Measurements from ENCODE around the gene CCBE1.
"Not testable (repeated sequence)": the region's sequence is repeated elsewhere in the genome, so short reads cannot be mapped to it uniquely, and the experiment has no call there.

The CCBE1 gene

DNA sequence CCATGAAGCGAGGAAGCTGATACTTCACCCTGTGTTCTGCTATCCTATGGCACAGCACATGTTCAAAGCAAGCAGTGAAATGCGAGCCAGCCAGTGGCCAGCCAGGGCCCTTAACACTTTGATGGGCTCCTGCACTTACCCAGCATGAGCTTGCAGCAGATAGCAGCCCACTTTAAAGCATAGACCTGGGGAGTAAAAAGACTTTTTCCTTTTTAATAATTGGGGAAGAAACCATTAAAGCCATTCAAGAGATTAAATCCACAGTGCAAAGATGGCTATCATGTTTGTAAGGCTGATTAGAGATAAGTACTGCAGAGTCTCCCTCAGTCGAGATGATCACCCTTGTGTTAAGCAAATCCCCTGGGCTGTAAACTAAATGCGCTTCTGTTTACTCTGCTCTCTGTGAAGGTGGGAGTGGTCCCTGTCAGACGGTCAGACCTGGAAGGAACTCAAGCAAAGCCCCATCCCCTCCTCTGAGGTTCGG, 15.7 kb downstream of the CCBE1 start:
- no peak for DNase-seq (ENCODE audit: low read depth)

DNA sequence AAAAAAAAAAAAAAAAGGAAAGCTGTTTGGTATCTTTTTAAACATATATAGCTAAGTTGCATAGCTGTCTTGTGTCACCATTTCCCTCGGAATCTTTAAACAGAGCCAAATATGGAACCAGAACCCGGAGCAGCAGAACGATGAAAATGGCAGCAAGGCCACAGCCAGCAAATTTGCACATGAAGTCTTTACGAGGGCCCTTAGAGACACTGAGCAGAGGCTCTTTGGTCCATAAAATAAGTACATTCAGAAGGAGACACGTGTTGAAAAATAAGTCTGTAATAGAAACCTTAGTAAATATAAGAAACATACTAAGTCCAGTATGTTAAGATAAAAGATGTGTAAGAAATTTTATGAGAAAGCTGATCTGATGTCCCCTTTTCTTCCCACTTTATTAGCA, 16.2 kb downstream of the CCBE1 start:
- DNase-seq (ENCODE audit: low read depth) = no peak

DNA sequence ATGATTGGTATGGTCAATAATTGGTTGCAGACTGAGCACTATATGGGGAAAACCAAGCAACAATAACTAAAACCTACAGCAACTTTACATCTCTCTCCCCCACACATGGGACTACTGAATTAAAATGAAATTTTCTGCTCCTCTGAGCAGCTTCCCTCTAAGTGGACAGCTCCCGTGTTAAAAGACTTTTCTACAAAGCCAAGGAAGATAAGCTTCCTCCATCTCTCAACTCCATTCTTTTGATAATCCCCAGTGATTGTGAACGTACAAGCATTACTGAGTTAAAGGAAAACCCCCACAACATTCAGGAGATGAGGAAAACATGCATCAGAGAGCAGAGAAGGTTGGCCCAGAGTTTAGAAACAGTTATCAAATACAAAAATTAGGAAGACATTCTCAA, 21.9 kb downstream of the CCBE1 start:
- DNase-seq (ENCODE audit: low read depth) = no peak

DNA sequence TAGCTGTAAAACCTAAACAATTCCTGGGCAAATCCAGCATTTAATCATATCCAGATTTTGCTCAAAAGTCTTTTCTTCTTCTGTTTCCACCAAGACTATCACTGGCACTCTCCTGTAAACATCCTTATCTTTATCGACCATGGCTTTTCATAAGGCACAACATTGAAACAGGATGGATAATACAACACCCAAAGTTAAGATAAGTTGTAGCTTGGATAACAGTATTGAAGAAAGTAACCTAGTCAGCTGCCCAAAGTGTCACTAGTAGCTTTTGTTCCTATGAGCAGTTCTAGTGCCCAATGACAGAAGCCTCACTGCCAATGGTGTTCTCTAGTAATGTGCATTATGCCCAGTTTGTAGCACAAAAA, 22.3 kb downstream of the CCBE1 start:
- DNase-seq (ENCODE audit: low read depth) = no peak

DNA sequence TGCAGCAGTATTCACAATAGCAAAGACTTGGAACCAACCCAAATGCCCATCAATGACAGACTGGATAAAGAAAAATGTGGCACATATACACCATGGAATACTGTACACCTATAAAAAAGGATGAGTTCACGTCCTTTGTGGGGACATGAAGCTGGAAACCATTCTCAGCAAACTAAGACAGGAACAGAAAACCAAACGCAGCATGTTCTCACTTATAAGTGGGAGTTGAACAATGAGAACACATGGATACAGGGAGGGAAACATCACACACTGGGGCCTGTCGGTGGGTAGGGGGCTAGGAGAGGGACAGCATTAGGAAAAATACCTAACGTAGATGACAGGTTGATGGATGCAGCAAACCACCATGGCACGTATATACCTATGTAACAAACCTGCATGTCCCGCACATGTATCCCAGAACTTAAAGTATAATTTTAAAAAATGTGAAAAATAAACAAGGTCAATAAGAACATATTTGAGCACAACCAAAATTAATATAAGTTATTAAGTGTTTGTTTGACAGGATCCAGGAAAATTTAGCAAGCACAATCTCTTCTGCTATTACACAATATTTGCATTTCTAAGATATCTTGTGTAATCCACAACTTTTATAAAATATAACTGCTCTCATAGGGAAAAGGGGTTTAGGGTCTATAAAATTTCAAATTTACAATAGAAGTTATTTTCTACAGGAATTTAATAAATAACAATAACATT, 22.9 kb downstream of the CCBE1 start:
- no peak for DNase-seq (ENCODE audit: low read depth)

DNA sequence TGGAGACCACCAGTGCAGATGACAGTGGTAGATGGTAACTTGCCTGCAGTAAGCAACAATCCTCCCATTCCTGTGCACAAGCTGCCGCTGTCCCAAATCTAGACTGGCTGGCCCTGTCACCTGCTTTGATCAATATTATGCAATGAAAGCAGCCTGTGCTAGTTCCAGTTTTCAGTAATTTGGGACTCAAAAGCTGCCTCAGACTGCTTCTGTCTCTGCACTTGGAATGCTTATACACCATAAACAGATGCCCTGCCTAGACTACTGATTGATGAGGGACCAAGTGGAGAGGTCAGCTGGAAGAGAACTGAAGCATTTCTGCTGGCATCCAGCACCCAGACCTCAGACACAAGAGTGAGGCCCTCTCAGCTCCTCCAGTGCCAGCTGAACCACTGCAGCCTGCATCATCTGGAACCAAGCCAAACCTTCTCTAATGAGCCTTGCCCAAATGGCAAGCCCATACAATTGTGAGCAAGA, 24.9 kb downstream of the CCBE1 start:
- no peak for DNase-seq (ENCODE audit: low read depth)

DNA sequence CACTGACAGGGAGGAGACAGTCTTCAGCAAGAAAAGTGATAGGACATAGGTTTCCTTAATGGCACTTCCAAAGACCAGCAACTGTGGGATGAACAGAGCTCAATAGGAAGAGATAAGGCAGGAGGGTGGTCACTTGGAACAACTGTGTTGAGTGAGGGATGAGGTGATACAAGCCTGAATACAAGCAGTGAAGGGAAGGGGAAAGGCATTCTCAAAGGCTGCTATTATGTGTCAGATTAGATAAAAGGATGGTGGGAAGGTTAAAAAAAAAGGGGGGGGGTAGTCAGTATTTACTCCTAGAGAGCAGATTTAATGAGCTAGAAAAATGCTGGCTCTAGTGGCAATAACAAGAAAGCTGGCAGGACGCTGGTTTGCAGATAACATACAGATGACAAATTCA, 25.7 kb downstream of the CCBE1 start:
- no peak for DNase-seq (ENCODE audit: low read depth)

DNA sequence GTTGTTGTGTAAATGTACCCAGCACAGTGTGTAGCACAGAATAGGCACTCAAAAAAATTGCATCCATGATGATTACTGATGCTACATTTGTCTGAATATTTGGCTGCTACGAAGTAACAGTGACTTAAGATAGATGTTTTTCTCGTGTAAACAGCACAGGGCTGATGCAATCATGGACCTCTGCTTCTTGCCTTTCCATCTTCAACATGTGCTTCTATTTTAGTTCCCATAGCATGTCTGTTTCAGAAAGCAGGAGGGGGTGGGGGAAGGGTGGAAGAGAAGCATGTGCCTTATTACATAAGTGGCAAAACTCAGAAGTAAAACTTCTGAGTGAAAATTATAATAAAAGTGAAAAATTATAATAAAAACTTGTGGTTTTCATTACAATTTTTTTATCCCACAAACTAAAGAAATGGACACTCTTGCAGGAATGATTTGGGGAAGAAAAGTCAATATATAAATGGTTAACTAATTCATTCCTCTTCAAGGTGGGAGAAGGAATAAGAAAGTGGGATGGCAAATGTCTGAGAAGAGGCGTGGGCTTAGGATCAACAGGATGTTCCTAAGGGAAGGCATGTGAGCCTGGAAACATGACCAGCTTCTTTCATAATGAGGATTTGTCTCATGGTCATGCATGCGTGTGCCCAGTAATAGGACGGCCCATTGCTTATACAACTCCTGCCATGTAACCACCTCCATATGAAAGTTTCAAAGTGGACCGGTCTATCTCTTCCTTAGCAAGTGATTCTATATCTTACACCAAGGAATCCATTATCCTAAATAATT, 27.2 kb downstream of the CCBE1 start:
- DNase-seq (ENCODE audit: low read depth) = no peak

DNA sequence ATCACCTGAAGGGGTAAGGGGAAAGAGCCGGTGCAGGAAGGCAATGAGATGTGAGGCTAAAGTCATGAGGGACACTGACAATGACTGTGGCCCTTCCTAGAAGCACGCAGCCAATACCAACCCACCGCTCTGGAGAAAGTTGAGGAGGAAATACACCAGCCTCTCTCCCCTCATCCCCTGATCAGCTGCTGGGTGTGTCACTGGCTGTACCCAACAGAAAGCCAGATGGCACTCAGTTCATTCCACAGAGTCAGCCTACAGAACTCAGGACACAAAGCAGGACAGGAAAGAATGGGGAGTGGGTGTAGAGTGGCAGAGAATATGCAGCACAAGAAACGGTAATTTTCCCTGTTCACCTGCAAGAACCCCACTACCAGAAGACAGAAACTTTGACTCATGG, 29.7 kb downstream of the CCBE1 start:
- DNase-seq (ENCODE audit: low read depth) = no peak

DNA sequence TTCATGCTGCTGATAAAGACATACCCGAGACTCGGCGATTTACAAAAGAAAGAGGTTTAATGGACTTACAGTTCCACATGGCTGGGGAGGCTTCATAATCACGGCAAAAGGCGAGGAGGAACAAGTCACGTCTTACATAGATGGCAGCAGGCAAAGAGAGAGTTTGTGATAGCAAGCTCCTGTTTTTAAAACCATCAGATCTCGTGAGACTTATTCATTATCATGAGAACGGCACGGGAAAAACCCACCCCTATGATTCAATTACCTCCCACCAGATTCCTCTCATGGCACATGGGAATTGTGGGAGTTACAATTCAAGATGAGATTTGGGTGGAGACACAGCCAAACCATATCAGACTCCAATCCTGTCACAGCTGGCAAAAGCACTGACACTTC, 31.2 kb downstream of the CCBE1 start:
- DNase-seq (ENCODE audit: low read depth) = not testable (repeated sequence)

DNA sequence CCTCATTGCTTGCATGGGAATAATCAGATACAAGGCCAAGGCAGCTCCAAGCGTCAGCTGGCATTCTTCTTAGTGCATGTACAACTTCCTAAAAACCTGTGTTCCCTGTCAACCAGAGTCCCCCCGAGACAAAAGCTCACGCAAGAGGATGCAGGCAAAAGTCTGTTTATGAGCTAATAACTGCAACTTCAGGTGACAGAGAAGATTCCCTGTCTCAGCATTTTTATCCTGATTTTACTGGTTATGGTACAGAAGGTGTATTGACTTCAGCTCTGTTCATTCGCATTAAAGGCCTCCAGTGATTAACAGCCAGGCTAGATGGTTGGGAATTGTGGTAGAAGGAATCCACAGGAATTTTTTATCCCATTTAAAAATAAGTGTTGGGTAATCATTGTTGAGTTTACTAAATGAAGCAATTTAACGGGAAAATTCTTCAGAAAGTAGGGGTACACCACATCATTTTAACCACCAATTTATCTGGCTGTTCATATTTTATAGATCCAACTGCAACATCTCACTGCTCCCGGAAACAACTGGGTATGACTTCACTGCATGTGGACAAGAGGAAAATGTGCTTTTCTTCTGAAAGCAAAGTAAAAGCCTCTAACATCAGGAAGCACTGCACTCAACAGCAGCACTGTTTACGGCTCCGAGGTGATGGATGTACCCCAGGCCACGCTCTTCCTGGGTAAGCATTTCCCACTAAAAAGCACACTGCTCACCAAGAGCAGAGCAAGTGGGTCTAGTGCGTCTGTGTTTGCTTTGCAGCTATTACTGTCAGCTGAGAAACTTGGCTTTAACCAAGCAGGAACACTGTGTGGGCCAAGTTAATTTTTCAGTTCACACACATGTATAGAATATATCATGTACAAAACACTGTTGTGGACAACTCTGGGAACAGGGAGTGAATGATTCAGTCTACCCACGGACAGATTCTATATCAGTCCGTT, 31.9 kb downstream of the CCBE1 start:
- no peak for DNase-seq (ENCODE audit: low read depth)

DNA sequence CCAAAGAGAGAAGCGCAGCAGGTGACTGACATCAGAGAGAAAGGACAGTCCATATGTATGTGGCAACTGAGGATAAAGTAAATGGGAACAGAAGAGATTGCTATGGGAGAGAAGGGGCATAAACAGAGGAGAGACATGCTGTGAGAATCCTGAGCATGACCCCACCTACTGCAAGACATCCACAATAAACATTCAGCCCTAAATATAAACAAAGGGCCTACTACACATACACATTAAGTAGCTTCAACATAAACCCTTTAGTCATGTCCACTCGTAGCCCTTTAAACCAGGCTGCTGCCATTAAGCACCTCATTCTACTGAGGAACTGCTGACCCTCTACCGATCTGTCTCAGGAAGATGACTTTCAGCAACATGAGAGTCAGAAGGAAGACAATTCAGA, 32.9 kb downstream of the CCBE1 start:
- peak; percentile 51 for DNase-seq (ENCODE audit: low read depth)

DNA sequence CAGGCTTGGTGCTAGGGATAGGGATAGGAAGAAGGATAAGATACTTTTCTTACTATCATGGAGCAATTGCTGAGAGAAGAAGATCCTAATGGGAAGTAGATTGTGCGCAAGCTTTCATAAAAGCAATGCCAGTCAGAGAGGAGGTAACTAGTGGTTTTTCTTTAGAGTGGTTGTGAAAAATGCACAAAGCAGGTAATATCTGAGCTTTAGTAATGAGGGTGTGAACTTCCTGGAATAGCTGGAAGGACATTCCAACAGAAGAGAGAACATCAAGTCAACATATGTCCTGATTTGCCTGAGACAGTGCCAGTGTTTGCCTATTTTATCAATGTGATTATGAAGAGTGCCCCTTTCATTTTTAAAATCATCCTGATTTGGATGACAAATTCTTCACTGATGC, 34.1 kb downstream of the CCBE1 start:
- no peak for DNase-seq (ENCODE audit: low read depth)

DNA sequence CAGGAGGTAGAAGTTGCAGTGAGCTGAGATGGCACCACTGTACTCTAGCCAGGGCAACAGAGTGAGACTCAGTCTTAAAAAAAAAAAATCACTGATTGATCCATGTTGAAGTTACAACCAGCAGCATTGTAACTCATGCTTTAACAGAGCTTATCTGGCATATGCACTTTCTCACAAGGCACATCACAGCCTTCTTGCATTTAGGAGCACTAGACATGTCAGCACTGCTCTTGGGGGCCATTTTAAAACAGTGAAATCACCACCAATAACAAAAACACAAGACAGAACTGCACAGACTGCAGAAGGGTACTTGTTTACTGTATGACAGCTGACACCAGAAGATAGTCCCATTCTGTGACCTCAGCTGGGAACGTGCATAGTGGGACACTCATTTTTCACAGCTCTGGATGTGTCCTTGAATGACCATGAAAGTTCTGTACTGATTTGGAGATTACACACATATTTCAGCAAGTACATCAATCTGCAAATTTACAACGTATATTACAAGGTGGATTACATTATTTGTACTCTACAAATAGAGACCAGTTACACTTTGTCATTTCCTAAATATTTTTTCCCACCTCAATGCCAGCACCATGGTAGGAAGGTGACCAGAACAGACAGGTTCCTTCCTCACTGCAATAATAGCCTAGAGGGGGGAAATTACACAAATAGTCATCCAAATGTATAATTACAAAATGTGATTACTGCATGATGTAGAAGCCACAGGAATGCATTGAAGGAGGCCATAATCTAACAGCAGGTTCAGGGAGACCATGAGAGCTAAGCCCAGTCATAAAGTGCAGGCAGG, 35.1 kb downstream of the CCBE1 start:
- DNase-seq (ENCODE audit: low read depth) = peak; percentile 78

DNA sequence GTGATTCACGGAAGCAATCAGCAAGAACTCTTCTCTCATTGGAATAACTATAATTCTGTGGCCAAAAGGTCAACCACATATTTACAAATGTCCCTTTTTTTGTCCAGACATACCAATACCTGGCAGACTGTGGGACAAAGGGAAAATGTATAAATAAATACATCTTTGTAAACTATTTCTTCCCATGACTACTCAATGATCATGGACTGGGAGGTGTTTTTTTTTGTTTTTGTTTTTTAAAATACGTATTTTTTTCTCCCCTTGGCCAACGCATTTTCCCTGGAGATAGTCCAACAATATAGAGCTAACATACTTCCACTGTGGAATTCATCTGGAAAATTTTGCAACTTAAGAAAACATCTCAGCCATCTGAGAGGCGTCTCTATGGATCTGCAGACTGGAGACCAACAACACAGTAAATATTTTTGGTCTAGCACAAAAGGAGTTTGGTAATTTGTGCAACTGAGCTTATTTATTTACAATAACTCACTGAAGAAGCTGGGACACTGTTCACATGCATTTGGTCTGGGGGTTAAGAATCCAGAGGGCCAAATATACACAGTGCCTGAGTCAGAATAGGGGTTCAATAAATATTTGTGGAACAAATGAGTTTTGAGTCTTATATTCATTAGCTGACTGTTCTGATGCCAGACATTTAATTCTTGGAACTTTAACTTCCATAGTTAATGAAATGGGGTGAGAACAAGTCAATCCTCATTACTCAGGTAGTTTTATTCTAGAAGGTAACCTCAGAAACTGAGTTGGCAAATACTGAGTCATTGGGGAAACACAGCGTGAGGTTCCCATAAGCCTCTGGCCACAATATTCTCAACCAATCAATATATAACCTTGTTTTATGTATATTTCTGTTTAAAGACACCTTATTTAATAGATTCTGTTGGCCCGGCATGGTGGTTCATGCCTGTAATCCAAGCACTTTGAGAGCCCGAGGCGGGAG, 36.2 kb downstream of the CCBE1 start:
- DNase-seq (ENCODE audit: low read depth) = no peak

DNA sequence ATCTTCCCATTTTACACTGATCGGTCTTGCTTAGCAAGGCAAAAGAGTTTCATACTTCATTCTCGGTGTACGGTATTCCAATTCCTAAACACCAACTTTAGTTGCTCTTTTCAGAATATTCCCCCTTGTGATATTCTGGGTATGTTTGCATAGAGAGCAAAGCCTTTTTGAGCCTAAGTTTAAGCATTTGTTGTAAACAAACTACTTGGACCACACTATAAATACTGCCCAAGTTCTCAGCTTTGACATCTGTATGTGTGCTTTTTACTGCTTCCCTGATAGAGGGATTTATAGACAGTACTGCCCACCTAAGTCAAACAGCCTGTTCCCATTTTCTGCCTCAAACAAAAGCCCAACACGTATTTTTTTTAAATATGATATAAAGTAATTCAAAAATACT, 36.9 kb downstream of the CCBE1 start:
- no peak for DNase-seq (ENCODE audit: low read depth)

DNA sequence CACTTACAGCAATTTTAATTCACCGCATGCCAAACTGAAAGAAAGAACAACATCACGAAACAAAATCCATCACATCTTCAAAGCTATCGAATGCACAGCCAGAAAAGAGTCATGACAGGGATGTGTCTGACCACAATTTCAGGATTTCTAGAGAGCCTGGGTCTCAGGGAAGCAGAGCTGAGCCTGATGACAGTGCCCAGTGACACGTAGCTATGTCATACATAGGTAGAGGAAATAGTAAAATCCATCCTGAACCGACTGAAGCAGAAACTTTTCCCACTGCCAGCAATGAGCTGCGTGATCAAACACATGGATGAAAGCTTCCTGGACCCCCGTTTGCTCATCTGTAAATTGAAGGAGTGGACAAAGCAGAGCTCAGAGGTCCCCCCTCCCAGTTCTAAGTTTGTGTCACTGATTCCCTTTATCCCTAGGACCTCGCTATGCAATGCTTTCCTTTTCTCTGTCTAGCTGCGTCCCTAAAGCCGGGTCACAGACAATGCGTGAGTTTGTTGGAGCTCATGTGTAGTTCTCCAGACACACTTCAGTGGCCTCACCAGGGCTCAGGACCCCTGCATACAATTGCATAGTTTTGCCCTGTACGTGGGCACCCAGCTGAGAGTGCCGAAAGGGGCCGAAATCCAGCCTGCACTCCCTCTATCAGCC, 37.6 kb downstream of the CCBE1 start:
- peak; percentile 67 for DNase-seq (ENCODE audit: low read depth)

DNA sequence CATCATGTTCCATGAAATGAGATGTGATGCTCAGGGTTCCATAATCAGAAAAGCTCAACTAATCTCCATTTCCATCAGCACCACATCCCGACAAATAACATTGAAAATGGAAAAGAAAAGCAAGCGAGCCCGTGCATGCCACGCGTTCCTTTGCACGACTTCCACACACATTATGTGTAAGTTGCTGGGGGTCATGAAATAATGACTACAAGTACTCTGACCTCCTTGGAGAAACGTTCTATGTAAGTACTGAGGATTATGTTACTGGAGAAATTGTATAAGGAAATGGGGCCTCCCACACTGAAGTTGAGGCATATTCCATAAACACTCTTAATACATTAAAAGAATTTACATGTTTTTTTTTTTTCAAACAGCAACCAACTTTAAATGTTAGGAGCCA, 38.3 kb downstream of the CCBE1 start:
- DNase-seq (ENCODE audit: low read depth) = no peak

DNA sequence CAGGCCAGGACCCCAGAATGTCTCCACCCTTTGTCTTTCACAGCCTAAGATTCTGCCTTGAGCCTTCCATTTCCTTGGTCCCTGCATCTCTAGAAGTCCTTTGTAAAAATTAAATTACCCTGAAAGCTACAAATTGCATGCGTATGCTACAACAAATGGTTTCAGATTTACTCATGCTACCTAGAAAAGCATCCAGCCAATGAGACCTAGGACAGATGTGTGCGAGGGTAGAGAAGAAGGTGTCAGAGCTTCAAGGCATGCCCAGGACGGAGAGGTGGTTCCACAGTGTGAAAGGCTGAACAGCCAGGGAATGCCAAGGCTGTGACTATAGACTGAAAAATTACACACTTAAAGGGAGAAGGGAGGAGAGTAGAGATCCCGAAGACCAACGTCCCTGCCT, 40.2 kb downstream of the CCBE1 start:
- DNase-seq (ENCODE audit: low read depth) = no peak

DNA sequence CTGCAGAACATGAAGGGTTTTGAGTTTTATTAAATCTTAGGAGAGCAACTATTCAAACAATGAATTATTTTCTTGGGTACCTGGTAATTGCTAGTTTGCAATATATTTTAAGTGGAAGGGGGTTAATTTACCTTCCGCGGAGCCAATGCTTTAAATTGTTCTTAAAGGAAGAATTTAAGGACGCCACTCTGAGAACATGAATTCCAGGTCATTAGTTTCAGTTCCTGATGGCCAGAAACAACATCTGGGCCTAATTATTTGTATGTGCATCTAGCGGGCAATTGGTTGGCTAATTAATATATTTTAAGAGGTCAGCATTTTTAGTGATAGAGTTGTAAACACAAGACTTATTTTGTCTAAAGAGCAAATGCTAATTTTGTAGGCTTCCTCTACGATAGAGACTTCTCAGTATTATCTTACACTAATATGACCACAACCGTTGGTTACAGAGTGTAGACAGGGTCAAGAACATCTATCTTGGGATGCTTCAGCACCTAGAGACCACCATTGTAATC, 40.8 kb downstream of the CCBE1 start:
- DNase-seq (ENCODE audit: low read depth) = no peak
